MM.1S (cell line): Measurements from ENCODE around the gene RPL18A.

Experiments
- DNase-seq: peaks from one replicate; pipeline ENCODE4 v3.0.0-alpha.2; 2015
- H2AFZ ChIP-seq: fragments of 300-600 bp; sonication (generic); 2 replicates; pipeline ENCODE4 v1.6.0; 2016; ENCODE audit warnings: antibody characterized with exemption, low read length
- H3F3A ChIP-seq: fragments of 300-600 bp; sonication (generic); 2 replicates; pipeline ENCODE4 v1.6.1; 2016; ENCODE audit warnings: mild to moderate bottlenecking, antibody characterized with exemption, low read length, moderate library complexity, mixed read lengths; ENCODE audit not compliant: insufficient read depth
- H3K27ac ChIP-seq: fragments of 300-600 bp; sonication (generic); 2 replicates; pipeline ENCODE4 v1.5.1; 2016; ENCODE audit warnings: mild to moderate bottlenecking, low read length
- H3K27me3 ChIP-seq: fragments of 300-600 bp; sonication (generic); replicated peaks from 2 replicates; pipeline ENCODE4 v1.6.0; 2016; ENCODE audit warnings: low read length; ENCODE audit not compliant: insufficient read depth
- H3K36me3 ChIP-seq: fragments of 300-600 bp; sonication (generic); replicated peaks from 2 replicates; pipeline ENCODE4 v1.6.1; 2016; ENCODE audit warnings: mild to moderate bottlenecking, low read length, mixed read lengths; ENCODE audit not compliant: insufficient read depth
- H3K4me1 ChIP-seq: fragments of 300-600 bp; sonication (generic); 2 replicates; pipeline ENCODE4 v1.6.1; 2016; ENCODE audit warnings: low read length, mixed read lengths
- H3K4me2 ChIP-seq: fragments of 300-600 bp; sonication (generic); 2 replicates; pipeline ENCODE4 v1.6.0; 2016; ENCODE audit warnings: low read depth, low read length
- H3K4me3 ChIP-seq: fragments of 300-600 bp; sonication (generic); 2 replicates; pipeline ENCODE4 v1.5.1; 2016; ENCODE audit warnings: low read length, mixed read lengths
- H3K79me2 ChIP-seq: fragments of 300-600 bp; sonication (generic); 2 replicates; pipeline ENCODE4 v1.6.1; 2016; ENCODE audit warnings: mixed run types, low read length, mixed read lengths
- H3K9ac ChIP-seq: fragments of 300-600 bp; sonication (generic); 2 replicates; pipeline ENCODE4 v1.6.1; 2016; ENCODE audit warnings: low read length, mixed read lengths
- H3K9me2 ChIP-seq: fragments of 300-600 bp; sonication (generic); replicated peaks from 2 replicates; pipeline ENCODE4 v1.6.1; 2016; ENCODE audit warnings: mild to moderate bottlenecking, low read length, mixed read lengths; ENCODE audit not compliant: insufficient read depth
- H3K9me3 ChIP-seq: fragments of 300-600 bp; sonication (generic); replicated peaks from 2 replicates; pipeline ENCODE4 v1.6.1; 2016; ENCODE audit warnings: mild to moderate bottlenecking, low read length, mixed read lengths; ENCODE audit not compliant: insufficient read depth
- H4K20me1 ChIP-seq: fragments of 300-600 bp; sonication (generic); 2 replicates; pipeline ENCODE4 v1.6.1; 2016; ENCODE audit warnings: mild to moderate bottlenecking, low read length, moderate library complexity, mixed read lengths; ENCODE audit not compliant: insufficient read depth
- EZH2 ChIP-seq: fragments of 300-600 bp; sonication (generic); optimal IDR thresholded peaks from 2 replicates; pipeline ENCODE3; 2017; ENCODE audit warnings: low read depth, mild to moderate bottlenecking, antibody characterized with exemption, low read length, mixed read lengths
- EZH2phosphoT487 ChIP-seq: fragments of 300-600 bp; sonication (generic); IDR thresholded peaks from 2 replicates; pipeline ENCODE4 v1.6.1; 2018; ENCODE audit warnings: antibody characterized with exemption, low read length
- TF ChIP-seq, protein P1 (sequence below): fragments of 300-600 bp; sonication (generic); IDR thresholded peaks from 2 replicates; pipeline ENCODE4 v1.5.1; 2016; ENCODE audit warnings: antibody characterized with exemption, low read length, mixed read lengths

Gene RPL18A

DNA sequence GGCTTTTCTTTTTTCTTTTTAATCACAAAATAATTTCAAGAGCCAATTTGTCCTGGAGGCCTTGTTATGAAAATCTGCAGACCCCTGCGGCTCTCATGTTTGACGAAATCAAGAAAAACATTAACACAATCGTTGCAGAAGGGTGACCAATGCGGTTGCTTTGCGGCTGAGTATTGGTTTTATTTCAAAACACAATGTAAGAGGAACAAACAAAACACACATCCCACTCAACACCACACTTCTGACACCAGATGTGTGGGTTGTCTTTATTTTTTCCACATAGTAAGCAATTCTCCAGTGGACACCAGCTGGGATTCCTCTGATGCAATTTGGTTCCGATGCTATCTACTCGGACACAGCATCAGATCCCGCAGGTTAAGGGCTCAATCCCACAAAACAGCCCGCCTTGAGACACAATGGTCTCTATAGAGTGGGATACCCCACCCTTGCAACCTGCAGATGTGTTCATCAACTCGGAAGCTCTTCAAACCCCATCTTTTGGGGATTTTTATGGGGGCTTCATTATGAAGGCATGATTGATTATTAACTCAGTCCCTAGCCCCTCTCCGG is 51.2 kb downstream of the RPL18A start:
- Histone ChIP-seq H3K4me1 (no peaks in the 10 kb centered on the region), H3K4me2 (no peak overlapping the region), H3K79me2 (no peaks in the 10 kb centered on the region), H4K20me1 (no peaks in the 10 kb centered on the region), H2AFZ (no peak overlapping the region), H3K27me3 (peaks cover 56% of the 10 kb centered on the region), H3K4me3 (no peak overlapping the region), H3K9me2 (no peaks in the 10 kb centered on the region), H3K27ac (no peak overlapping the region), H3K9me3 (no peaks in the 10 kb centered on the region), H3K36me3 (no peaks in the 10 kb centered on the region), H3F3A (no peaks in the 10 kb centered on the region), H3K9ac (no peak overlapping the region)
- TF ChIP-seq EZH2 (no peak), EZH2phosphoT487 (no peak)
- TF ChIP-seq, protein P1, sequence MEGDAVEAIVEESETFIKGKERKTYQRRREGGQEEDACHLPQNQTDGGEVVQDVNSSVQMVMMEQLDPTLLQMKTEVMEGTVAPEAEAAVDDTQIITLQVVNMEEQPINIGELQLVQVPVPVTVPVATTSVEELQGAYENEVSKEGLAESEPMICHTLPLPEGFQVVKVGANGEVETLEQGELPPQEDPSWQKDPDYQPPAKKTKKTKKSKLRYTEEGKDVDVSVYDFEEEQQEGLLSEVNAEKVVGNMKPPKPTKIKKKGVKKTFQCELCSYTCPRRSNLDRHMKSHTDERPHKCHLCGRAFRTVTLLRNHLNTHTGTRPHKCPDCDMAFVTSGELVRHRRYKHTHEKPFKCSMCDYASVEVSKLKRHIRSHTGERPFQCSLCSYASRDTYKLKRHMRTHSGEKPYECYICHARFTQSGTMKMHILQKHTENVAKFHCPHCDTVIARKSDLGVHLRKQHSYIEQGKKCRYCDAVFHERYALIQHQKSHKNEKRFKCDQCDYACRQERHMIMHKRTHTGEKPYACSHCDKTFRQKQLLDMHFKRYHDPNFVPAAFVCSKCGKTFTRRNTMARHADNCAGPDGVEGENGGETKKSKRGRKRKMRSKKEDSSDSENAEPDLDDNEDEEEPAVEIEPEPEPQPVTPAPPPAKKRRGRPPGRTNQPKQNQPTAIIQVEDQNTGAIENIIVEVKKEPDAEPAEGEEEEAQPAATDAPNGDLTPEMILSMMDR: no peak
- no peak for DNase-seq
